ENCODE measurements around the gene CCDC190. TPM values are rescaled to one million over a fixed set of nuclear protein-coding genes. Genes with fewer than 3 reads are reported as not detected.
A peak's percentile ranks its signal among the peaks of the same experiment; 100 is the strongest.

Gene CCDC190
- polyA plus RNA-seq, 1 donor = 0.07 TPM

- Histone ChIP-seq H3K27me3 (ENCODE audit: control insufficient read depth, insufficient read depth, low read length) (no peaks in the 10 kb centered on the region), H3K4me3 (ENCODE audit: low read length) (no peak overlapping the region), H3K27ac (ENCODE audit: low read length) (no peak overlapping the region), H3K9me3 (ENCODE audit: control insufficient read depth, low read depth, low read length) (no peaks in the 10 kb centered on the region), H3K4me1 (ENCODE audit: control insufficient read depth, insufficient read depth, low read length) (no peaks in the 10 kb centered on the region), H3K36me3 (ENCODE audit: control insufficient read depth, insufficient read depth, low read length) (no peaks in the 10 kb centered on the region)
- DNase-seq = no peak
- no CpG with 5 or more reads among the region's 2 CpGs for WGBS (ENCODE audit: insufficient coverage, low lambda C conversion rate)
These were observed 4.7 kb downstream of the CCDC190 start for GRCh38 chr1:162856260-162856659.

GRCh38 chr1:162855461-162856150, 5.4 kb downstream of the CCDC190 start:
- Histone ChIP-seq H3K4me3 (ENCODE audit: low read length) (no peak overlapping the region), H3K27ac (ENCODE audit: low read length) (no peak overlapping the region), H3K9me3 (ENCODE audit: control insufficient read depth, low read depth, low read length) (no peaks in the 10 kb centered on the region), H3K27me3 (ENCODE audit: control insufficient read depth, insufficient read depth, low read length) (no peaks in the 10 kb centered on the region), H3K36me3 (ENCODE audit: control insufficient read depth, insufficient read depth, low read length) (no peaks in the 10 kb centered on the region), H3K4me1 (ENCODE audit: control insufficient read depth, insufficient read depth, low read length) (no peaks in the 10 kb centered on the region)
- 100% methylated on average over 1 of the region's 4 CpGs for WGBS (ENCODE audit: insufficient coverage, low lambda C conversion rate)
- DNase-seq = no peak

- Histone ChIP-seq H3K4me1 (ENCODE audit: control insufficient read depth, insufficient read depth, low read length) (no peaks in the 10 kb centered on the region), H3K27me3 (ENCODE audit: control insufficient read depth, insufficient read depth, low read length) (no peaks in the 10 kb centered on the region), H3K36me3 (ENCODE audit: control insufficient read depth, insufficient read depth, low read length) (no peaks in the 10 kb centered on the region), H3K4me3 (ENCODE audit: low read length) (no peak overlapping the region), H3K9me3 (ENCODE audit: control insufficient read depth, low read depth, low read length) (no peaks in the 10 kb centered on the region), H3K27ac (ENCODE audit: low read length) (no peak overlapping the region)
- DNase-seq = peak; percentile 37 to 43
- 92% methylated on average over 2 of the region's 4 CpGs for WGBS (ENCODE audit: insufficient coverage, low lambda C conversion rate)
These were observed 6.6 kb downstream of the CCDC190 start for GRCh38 chr1:162854245-162854882.

- no peak overlapping the region for H3K27ac ChIP-seq (ENCODE audit: low read length)
- no CpG with 5 or more reads among the region's 1 CpG for WGBS (ENCODE audit: insufficient coverage, low lambda C conversion rate)
- H3K4me1 ChIP-seq (ENCODE audit: control insufficient read depth, insufficient read depth, low read length) = no peaks in the 10 kb centered on the region
These were observed 9.6 kb downstream of the CCDC190 start for GRCh38 chr1:162851341-162851740.

GRCh38 chr1:162849711-162850110, 11.3 kb downstream of the CCDC190 start:
- Histone ChIP-seq H3K9me3 (ENCODE audit: control insufficient read depth, low read depth, low read length) (no peaks in the 10 kb centered on the region), H3K27ac (ENCODE audit: low read length) (no peak overlapping the region), H3K4me3 (ENCODE audit: low read length) (no peak overlapping the region), H3K36me3 (ENCODE audit: control insufficient read depth, insufficient read depth, low read length) (no peaks in the 10 kb centered on the region), H3K27me3 (ENCODE audit: control insufficient read depth, insufficient read depth, low read length) (no peaks in the 10 kb centered on the region), H3K4me1 (ENCODE audit: control insufficient read depth, insufficient read depth, low read length) (no peaks in the 10 kb centered on the region)
- no CpG with 5 or more reads among the region's 2 CpGs for WGBS (ENCODE audit: insufficient coverage, low lambda C conversion rate)
- DNase-seq = no peak

More at GRCh38 chr1:162851341-162851740, 9.6 kb downstream of the CCDC190 start:
- no peak overlapping the region for H3K4me3 ChIP-seq (ENCODE audit: low read length)
- no peak for DNase-seq
- no peaks in the 10 kb centered on the region for H3K36me3 ChIP-seq (ENCODE audit: control insufficient read depth, insufficient read depth, low read length)
- H3K27me3 ChIP-seq (ENCODE audit: control insufficient read depth, insufficient read depth, low read length) = no peaks in the 10 kb centered on the region
- H3K9me3 ChIP-seq (ENCODE audit: control insufficient read depth, low read depth, low read length) = no peaks in the 10 kb centered on the region

- Histone ChIP-seq H3K27me3 (ENCODE audit: control insufficient read depth, insufficient read depth, low read length) (no peaks in the 10 kb centered on the region), H3K4me1 (ENCODE audit: control insufficient read depth, insufficient read depth, low read length) (no peaks in the 10 kb centered on the region), H3K4me3 (ENCODE audit: low read length) (no peak overlapping the region), H3K9me3 (ENCODE audit: control insufficient read depth, low read depth, low read length) (no peaks in the 10 kb centered on the region), H3K36me3 (ENCODE audit: control insufficient read depth, insufficient read depth, low read length) (no peaks in the 10 kb centered on the region), H3K27ac (ENCODE audit: low read length) (no peak overlapping the region)
- DNase-seq = peak; percentile 26 to 40
- 40% methylated on average over 1 of the region's 3 CpGs for WGBS (ENCODE audit: insufficient coverage, low lambda C conversion rate)
These were observed 13.0 kb downstream of the CCDC190 start for GRCh38 chr1:162847839-162848453.

- H3K9me3 ChIP-seq (ENCODE audit: control insufficient read depth, low read depth, low read length) = no peaks in the 10 kb centered on the region
- no peak overlapping the region for H3K27ac ChIP-seq (ENCODE audit: low read length)
- no peaks in the 10 kb centered on the region for H3K27me3 ChIP-seq (ENCODE audit: control insufficient read depth, insufficient read depth, low read length)
- H3K4me3 ChIP-seq (ENCODE audit: low read length) = no peak overlapping the region
- no CpG with 5 or more reads among the region's 16 CpGs for WGBS (ENCODE audit: insufficient coverage, low lambda C conversion rate)
- no peaks in the 10 kb centered on the region for H3K4me1 ChIP-seq (ENCODE audit: control insufficient read depth, insufficient read depth, low read length)
- no peak for DNase-seq
- no peaks in the 10 kb centered on the region for H3K36me3 ChIP-seq (ENCODE audit: control insufficient read depth, insufficient read depth, low read length)
These were observed 14.4 kb downstream of the CCDC190 start for GRCh38 chr1:162846256-162847212.

GRCh38 chr1:162844153-162844552, 16.8 kb downstream of the CCDC190 start:
- no peaks in the 10 kb centered on the region for H3K36me3 ChIP-seq (ENCODE audit: control insufficient read depth, insufficient read depth, low read length)
- no peak overlapping the region for H3K27ac ChIP-seq (ENCODE audit: low read length)
- H3K4me1 ChIP-seq (ENCODE audit: control insufficient read depth, insufficient read depth, low read length) = no peaks in the 10 kb centered on the region
- DNase-seq = no peak
- no peaks in the 10 kb centered on the region for H3K27me3 ChIP-seq (ENCODE audit: control insufficient read depth, insufficient read depth, low read length)
- WGBS (ENCODE audit: insufficient coverage, low lambda C conversion rate) = no CpG with 5 or more reads among the region's 1 CpG
- H3K9me3 ChIP-seq (ENCODE audit: control insufficient read depth, low read depth, low read length) = peaks cover 4% of the 10 kb centered on the region
- no peak overlapping the region for H3K4me3 ChIP-seq (ENCODE audit: low read length)

GRCh38 chr1:162840250-162840839, 20.6 kb downstream of the CCDC190 start:
- H3K36me3 ChIP-seq (ENCODE audit: control insufficient read depth, insufficient read depth, low read length) = no peaks in the 10 kb centered on the region
- H3K4me1 ChIP-seq (ENCODE audit: control insufficient read depth, insufficient read depth, low read length) = no peaks in the 10 kb centered on the region
- no peak for DNase-seq

GRCh38 chr1:162838863-162839262, 22.1 kb downstream of the CCDC190 start:
- no peak overlapping the region for H3K4me3 ChIP-seq (ENCODE audit: low read length)

More at GRCh38 chr1:162840250-162840839, 20.6 kb downstream of the CCDC190 start:
- H3K27ac ChIP-seq (ENCODE audit: low read length) = no peak overlapping the region
- H3K9me3 ChIP-seq (ENCODE audit: control insufficient read depth, low read depth, low read length) = peaks cover 4% of the 10 kb centered on the region
- H3K27me3 ChIP-seq (ENCODE audit: control insufficient read depth, insufficient read depth, low read length) = no peaks in the 10 kb centered on the region
- H3K4me3 ChIP-seq (ENCODE audit: low read length) = no peak overlapping the region

More at GRCh38 chr1:162838863-162839262, 22.1 kb downstream of the CCDC190 start:
- no peak for DNase-seq
- Histone ChIP-seq H3K36me3 (ENCODE audit: control insufficient read depth, insufficient read depth, low read length) (no peaks in the 10 kb centered on the region), H3K27me3 (ENCODE audit: control insufficient read depth, insufficient read depth, low read length) (peaks cover 5% of the 10 kb centered on the region), H3K27ac (ENCODE audit: low read length) (no peak overlapping the region), H3K9me3 (ENCODE audit: control insufficient read depth, low read depth, low read length) (peaks cover 4% of the 10 kb centered on the region), H3K4me1 (ENCODE audit: control insufficient read depth, insufficient read depth, low read length) (no peaks in the 10 kb centered on the region)
- WGBS (ENCODE audit: insufficient coverage, low lambda C conversion rate) = 83% methylated on average over 1 of the region's 4 CpGs

All from large intestine (tissue), 3 donors.